Activated CD4-positive, alpha-beta T cell treated with anti-CD3 and anti-CD28 coated beads, Interleukin-10, Interleukin-2, amounts not matched to agents 100 ng/mL and 50 ng/mL, durations not matched to agents 16 hours and 8 hours (primary cell): ENCODE results near the gene UTF1.
"Not testable (repeated sequence)": the region's sequence is repeated elsewhere in the genome, so short reads cannot be mapped to it uniquely, and the experiment has no call there.

Experiments used
- DNase-seq: peaks from one replicate; pipeline ENCODE4 v3.0.0-alpha.2; 2020

UTF1 gene

GRCh38 chr10:133210398-133211140, 19.4 kb upstream of the UTF1 start:
- DNase-seq = no peak

DNA sequence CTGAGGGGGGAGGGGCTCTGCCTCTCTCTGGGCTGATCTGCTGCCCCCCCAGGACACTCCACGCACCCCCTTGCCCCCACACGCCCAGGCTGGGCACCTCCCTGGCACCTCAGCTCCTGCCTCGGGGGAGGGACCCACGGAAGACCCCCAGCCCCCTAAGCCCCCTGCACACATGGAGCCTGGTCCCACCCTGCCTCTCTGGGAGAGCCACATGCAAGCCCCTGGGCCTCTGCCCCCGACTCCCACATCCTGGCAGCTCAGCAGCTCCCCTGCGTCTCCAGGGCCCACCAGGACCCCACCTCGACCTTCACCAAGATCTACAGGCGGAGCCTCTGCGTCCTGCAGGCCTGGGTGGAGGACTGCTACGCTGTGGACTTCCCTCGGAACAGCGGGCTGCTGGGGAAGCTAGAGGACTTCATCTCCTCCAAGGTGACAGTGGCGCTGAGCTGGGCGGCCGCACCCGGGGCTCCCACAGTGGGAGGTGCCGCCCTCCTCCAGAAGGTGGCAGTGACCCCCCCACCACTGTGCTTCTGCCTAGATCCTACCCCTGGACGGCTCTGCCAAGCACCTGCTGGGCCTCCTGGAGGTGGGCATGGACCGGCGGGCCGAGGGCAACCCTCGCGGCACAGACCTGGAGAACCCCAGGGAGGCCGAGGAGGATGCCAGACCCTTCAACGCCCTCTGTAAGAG, 18.7 kb upstream of the UTF1 start:
- no peak for DNase-seq

- DNase-seq = no peak
These were observed 17.8 kb upstream of the UTF1 start for GRCh38 chr10:133211959-133212852.

- DNase-seq = no peak
These were observed 17.0 kb upstream of the UTF1 start for GRCh38 chr10:133212853-133213494.

- DNase-seq = no peak
These were observed 16.2 kb upstream of the UTF1 start for GRCh38 chr10:133213641-133214467.

GRCh38 chr10:133214468-133215410, 15.3 kb upstream of the UTF1 start:
- no peak for DNase-seq

- DNase-seq = no peak
These were observed 14.4 kb upstream of the UTF1 start for GRCh38 chr10:133215586-133215985.

DNA sequence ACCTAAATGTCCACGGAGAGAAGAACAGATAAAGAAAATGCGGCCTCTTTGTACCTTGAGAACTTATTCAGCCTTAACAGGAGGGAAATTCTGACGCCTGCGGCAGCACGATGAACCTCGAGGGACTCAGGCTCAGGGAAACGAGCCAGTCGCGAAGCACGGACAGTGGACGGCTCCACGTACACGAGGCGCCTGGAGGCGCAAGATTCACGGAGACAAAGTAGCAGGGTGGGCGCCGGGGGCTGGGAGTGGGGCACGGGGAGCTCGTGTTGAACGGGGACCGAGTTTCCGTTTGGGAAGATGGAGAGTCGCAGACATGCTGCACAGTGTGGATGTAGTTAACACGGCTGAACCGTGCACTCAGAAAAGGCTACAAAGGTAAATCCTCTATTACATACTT, 13.2 kb upstream of the UTF1 start:
- DNase-seq = no peak

GRCh38 chr10:133217800-133218589, 12.0 kb upstream of the UTF1 start:
- DNase-seq = no peak

DNA sequence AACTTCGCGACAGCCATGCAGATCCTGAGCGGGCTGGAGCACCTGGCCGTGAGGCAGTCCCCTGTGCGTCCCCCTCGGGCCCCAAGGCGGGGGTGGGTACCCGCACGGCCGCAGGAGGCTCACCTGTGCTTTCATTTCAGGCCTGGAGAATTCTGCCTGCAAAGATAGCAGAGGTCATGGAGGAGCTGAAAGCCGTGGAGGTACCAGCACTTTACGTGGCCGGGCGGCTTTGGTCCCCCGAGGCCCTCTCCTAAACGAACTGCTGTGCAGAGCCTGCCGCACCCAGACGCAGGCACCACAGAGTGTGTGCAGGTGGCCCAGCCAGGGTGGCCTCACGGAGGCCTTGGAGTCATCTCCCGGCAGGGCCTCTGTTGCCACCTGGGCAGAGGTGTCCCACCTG, 11.1 kb upstream of the UTF1 start:
- DNase-seq = no peak

- DNase-seq = no peak
These were observed 10.2 kb upstream of the UTF1 start for GRCh38 chr10:133219782-133220181.

DNA sequence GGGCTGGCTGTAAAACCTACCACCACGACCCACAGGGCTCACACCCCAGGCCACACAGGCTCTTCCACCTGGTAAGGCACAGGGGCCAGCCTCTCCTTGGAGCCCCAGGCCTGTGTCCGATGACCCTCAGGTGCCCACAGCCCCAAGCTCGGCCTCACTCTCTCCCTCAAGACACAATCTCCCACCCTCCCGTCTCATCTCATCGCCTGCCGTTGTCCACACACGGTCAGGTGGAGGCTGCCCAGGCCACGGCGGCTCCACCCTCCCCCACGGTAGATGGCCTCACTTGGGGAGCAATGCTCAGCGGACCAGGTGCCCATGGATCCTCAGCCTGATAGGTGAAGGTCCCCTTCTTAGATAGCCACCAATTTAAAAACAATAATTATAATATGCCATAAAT, 8.7 kb upstream of the UTF1 start:
- DNase-seq = no peak

GRCh38 chr10:133221756-133222155, 8.3 kb upstream of the UTF1 start:
- not testable (repeated sequence) for DNase-seq

GRCh38 chr10:133224076-133224475, 5.9 kb upstream of the UTF1 start:
- no peak for DNase-seq

- no peak for DNase-seq
These were observed 5.2 kb upstream of the UTF1 start for GRCh38 chr10:133224756-133225372.

DNA sequence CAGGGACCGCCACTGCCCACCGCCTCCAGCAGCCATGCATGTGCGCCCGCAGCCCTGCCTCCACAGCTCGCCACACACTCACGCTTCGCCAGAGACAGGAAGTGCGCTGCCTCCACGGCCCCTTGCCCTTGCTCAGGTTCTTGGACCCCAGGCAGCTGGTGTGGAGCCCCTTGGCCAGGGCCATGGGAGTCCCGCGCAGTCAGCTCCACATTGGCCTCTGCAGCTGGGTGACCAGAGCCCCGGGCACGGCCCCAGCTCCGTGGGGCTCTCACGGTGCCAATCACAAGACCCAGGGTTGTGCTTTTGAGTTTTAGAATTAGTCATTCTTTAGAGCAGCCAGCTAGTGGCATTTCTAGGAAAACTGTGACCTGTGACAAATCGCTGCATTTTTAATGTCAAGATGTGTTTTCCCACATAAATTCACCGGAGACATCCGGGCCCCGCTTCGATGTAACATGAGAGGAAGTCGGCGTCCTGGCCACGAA, 4.3 kb upstream of the UTF1 start:
- peak; percentile 74 for DNase-seq

GRCh38 chr10:133226251-133226808, 3.7 kb upstream of the UTF1 start:
- DNase-seq = peak; percentile 49

DNA sequence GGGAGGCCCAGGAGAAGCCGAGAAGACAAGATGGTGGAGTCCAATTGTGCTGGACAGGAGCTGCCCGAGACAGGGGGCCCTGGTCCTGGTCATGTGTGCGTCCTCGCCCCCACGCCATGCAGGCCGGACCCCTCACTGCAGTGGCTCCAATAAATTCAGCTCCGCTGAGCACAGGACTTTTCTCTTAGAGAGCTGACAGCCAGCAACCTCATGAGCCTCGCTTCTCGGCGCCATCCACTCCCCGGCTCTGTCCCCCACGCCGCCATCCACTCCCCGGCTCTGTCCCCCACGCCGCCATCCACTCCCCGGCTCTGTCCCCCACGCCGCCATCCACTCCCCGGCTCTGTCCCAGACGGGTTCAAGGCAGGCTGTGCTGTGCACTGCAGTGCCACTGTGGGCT, 2.8 kb upstream of the UTF1 start:
- no peak for DNase-seq
